ENCODE data around the gene A4GNT.

- TF ChIP-seq CTCF (IDR thresholded peaks at IDR 0.05; ENCODE audit: poor library complexity, severe bottlenecking) (no peak), EP300 (conservative IDR thresholded peaks at IDR 0.05; ENCODE audit: poor library complexity, severe bottlenecking) (no peak), RAD21 (conservative IDR thresholded peaks at IDR 0.05) (no peak), EZH2 (IDR thresholded peaks at IDR 0.05; ENCODE audit: borderline replicate concordance, insufficient read depth, low read length, poor library complexity, severe bottlenecking) (no peak), POLR2AphosphoS5 (IDR thresholded peaks at IDR 0.05) (peak; percentile 54), REST (IDR thresholded peaks at IDR 0.05; ENCODE audit: borderline replicate concordance) (peak; percentile 84)
Observed at GRCh38 chr3:138174421-138175131, 42.4 kb upstream of the A4GNT start, which contains the start of gene DBR1.

Data from neural cell (in vitro differentiated cells).